Neuron (in vitro differentiated cells): ENCODE results near the gene DVL3.

Source experiments
- H2AFZ ChIP-seq: one replicate; pipeline ENCODE4 v1.6.1; 2013; ENCODE audit warnings: low read depth, mild to moderate bottlenecking, inconsistent platforms, low read length, moderate library complexity
- H3K27me3 ChIP-seq: one replicate; pipeline ENCODE4 v1.6.1; 2013; ENCODE audit warnings: low read length; ENCODE audit not compliant: insufficient read depth
- H3K36me3 ChIP-seq: one replicate; pipeline ENCODE4 v1.6.1; 2013; ENCODE audit warnings: low read length; ENCODE audit not compliant: insufficient read depth
- H3K4me1 ChIP-seq: one replicate; pipeline ENCODE4 v1.6.1; 2013; ENCODE audit warnings: low read length; ENCODE audit not compliant: insufficient read depth
- H3K4me3 ChIP-seq: 2 replicates; pipeline ENCODE4 v1.5.1; 2013; ENCODE audit warnings: mild to moderate bottlenecking, low read length, moderate library complexity
- H3K9me3 ChIP-seq: one replicate; pipeline ENCODE4 v1.6.1; 2013; ENCODE audit warnings: low read length

DVL3 gene

GRCh38 chr3:184185461-184186183 is 30.4 kb downstream of the DVL3 start:
- no peaks in the 10 kb centered on the region for H3K27me3 ChIP-seq
- peak overlapping the region; percentile 78 for H3K4me3 ChIP-seq
- peak overlapping the region; percentile 39 for H2AFZ ChIP-seq
- H3K4me1 ChIP-seq = peaks cover 19% of the 10 kb centered on the region
- no peaks in the 10 kb centered on the region for H3K9me3 ChIP-seq
- H3K36me3 ChIP-seq = peaks cover 65% of the 10 kb centered on the region

- peaks cover 65% of the 10 kb centered on the region for H3K36me3 ChIP-seq
- peak within 1 kb of the TSS; percentile 39 for H2AFZ ChIP-seq
- H3K9me3 ChIP-seq = no peaks in the 10 kb centered on the region
- no peaks in the 10 kb centered on the region for H3K27me3 ChIP-seq
- H3K4me1 ChIP-seq = peaks cover 19% of the 10 kb centered on the region
- H3K4me3 ChIP-seq = peak within 1 kb of the TSS; percentile 78
Measured at GRCh38 chr3:184186184-184186901, 31.2 kb downstream of the DVL3 start, which contains the start of gene ABCF3. Gene ABCF3, plus strand, starts transcription at chr3:184186199. Its CDS starts 9 bp downstream, at chr3:184186208.

- Histone ChIP-seq H3K4me1 (peaks cover 19% of the 10 kb centered on the region), H3K4me3 (peak overlapping the region; percentile 78), H3K36me3 (peaks cover 62% of the 10 kb centered on the region), H3K9me3 (no peaks in the 10 kb centered on the region), H3K27me3 (no peaks in the 10 kb centered on the region), H2AFZ (no peak overlapping the region)
Measured at GRCh38 chr3:184186902-184187207, 31.7 kb downstream of the DVL3 start.

GRCh38 chr3:184188080-184188479 is 32.9 kb downstream of the DVL3 start:
- Histone ChIP-seq H3K4me1 (peaks cover 19% of the 10 kb centered on the region), H3K36me3 (peaks cover 62% of the 10 kb centered on the region), H3K9me3 (no peaks in the 10 kb centered on the region), H3K27me3 (no peaks in the 10 kb centered on the region), H2AFZ (no peak overlapping the region), H3K4me3 (no peak overlapping the region)

GRCh38 chr3:184189421-184189820 is 34.2 kb downstream of the DVL3 start:
- H3K36me3 ChIP-seq = peaks cover 64% of the 10 kb centered on the region

GRCh38 chr3:184192889-184193288 is 37.7 kb downstream of the DVL3 start:
- no peak overlapping the region for H3K4me3 ChIP-seq

More at GRCh38 chr3:184189421-184189820, 34.2 kb downstream of the DVL3 start:
- Histone ChIP-seq H3K4me3 (no peak overlapping the region), H3K4me1 (peaks cover 19% of the 10 kb centered on the region), H3K27me3 (no peaks in the 10 kb centered on the region), H3K9me3 (no peaks in the 10 kb centered on the region), H2AFZ (no peak overlapping the region)

GRCh38 chr3:184193991-184194539 is 38.9 kb downstream of the DVL3 start:
- no peaks in the 10 kb centered on the region for H3K27me3 ChIP-seq
- H3K36me3 ChIP-seq = peaks cover 59% of the 10 kb centered on the region
- no peaks in the 10 kb centered on the region for H3K4me1 ChIP-seq
- no peak overlapping the region for H3K4me3 ChIP-seq
- H3K9me3 ChIP-seq = no peaks in the 10 kb centered on the region
- no peak overlapping the region for H2AFZ ChIP-seq

More at GRCh38 chr3:184192889-184193288, 37.7 kb downstream of the DVL3 start:
- no peaks in the 10 kb centered on the region for H3K9me3 ChIP-seq
- no peaks in the 10 kb centered on the region for H3K27me3 ChIP-seq
- H3K36me3 ChIP-seq = peaks cover 69% of the 10 kb centered on the region
- no peak overlapping the region for H2AFZ ChIP-seq
- H3K4me1 ChIP-seq = no peaks in the 10 kb centered on the region

GRCh38 chr3:184196536-184196935 is 41.4 kb downstream of the DVL3 start:
- H3K36me3 ChIP-seq = peaks cover 35% of the 10 kb centered on the region

GRCh38 chr3:184198509-184198908 is 43.3 kb downstream of the DVL3 start:
- Histone ChIP-seq H3K9me3 (no peaks in the 10 kb centered on the region), H3K27me3 (no peaks in the 10 kb centered on the region), H2AFZ (no peak overlapping the region), H3K4me3 (no peak overlapping the region), H3K36me3 (peaks cover 18% of the 10 kb centered on the region), H3K4me1 (no peaks in the 10 kb centered on the region)

More at GRCh38 chr3:184196536-184196935, 41.4 kb downstream of the DVL3 start:
- H3K9me3 ChIP-seq = no peaks in the 10 kb centered on the region
- H3K4me3 ChIP-seq = no peak overlapping the region
- H2AFZ ChIP-seq = no peak overlapping the region
- H3K4me1 ChIP-seq = no peaks in the 10 kb centered on the region
- H3K27me3 ChIP-seq = no peaks in the 10 kb centered on the region

- Histone ChIP-seq H2AFZ (no peak overlapping the region), H3K36me3 (no peaks in the 10 kb centered on the region), H3K27me3 (no peaks in the 10 kb centered on the region), H3K9me3 (no peaks in the 10 kb centered on the region), H3K4me1 (no peaks in the 10 kb centered on the region), H3K4me3 (no peak overlapping the region)
Measured at GRCh38 chr3:184200825-184201224, 45.6 kb downstream of the DVL3 start.

- H2AFZ ChIP-seq = no peak overlapping the region
- no peaks in the 10 kb centered on the region for H3K9me3 ChIP-seq
- peaks cover 3% of the 10 kb centered on the region for H3K27me3 ChIP-seq
- H3K36me3 ChIP-seq = no peaks in the 10 kb centered on the region
- H3K4me1 ChIP-seq = no peaks in the 10 kb centered on the region
- H3K4me3 ChIP-seq = no peak overlapping the region
Measured at GRCh38 chr3:184203526-184203925, 48.3 kb downstream of the DVL3 start.

GRCh38 chr3:184209146-184209923 is 54.2 kb downstream of the DVL3 start:
- Histone ChIP-seq H3K36me3 (no peaks in the 10 kb centered on the region), H3K9me3 (no peaks in the 10 kb centered on the region), H3K4me3 (no peak overlapping the region), H3K4me1 (no peaks in the 10 kb centered on the region), H3K27me3 (peaks cover 3% of the 10 kb centered on the region), H2AFZ (no peak overlapping the region)

GRCh38 chr3:184211297-184211696 is 56.1 kb downstream of the DVL3 start:
- Histone ChIP-seq H3K4me3 (no peak overlapping the region), H3K27me3 (peaks cover 3% of the 10 kb centered on the region), H3K36me3 (no peaks in the 10 kb centered on the region), H3K9me3 (no peaks in the 10 kb centered on the region), H3K4me1 (no peaks in the 10 kb centered on the region), H2AFZ (no peak overlapping the region)
